Rectal smooth muscle tissue (tissue), 1 donor: ENCODE results near the gene NRN1.

ENCODE experiments used
- H3K27ac ChIP-seq: one replicate; pipeline ENCODE4 v1.7.0; 2013; ENCODE audit warnings: low read depth, low read length, inconsistent platforms
- H3K27me3 ChIP-seq: one replicate; pipeline ENCODE4 v1.7.0; 2013; ENCODE audit warnings: low read length; ENCODE audit not compliant: control insufficient read depth, insufficient read depth
- H3K36me3 ChIP-seq: one replicate; pipeline ENCODE4 v1.7.0; 2013; ENCODE audit warnings: low read length; ENCODE audit not compliant: control insufficient read depth, insufficient read depth
- H3K4me1 ChIP-seq: one replicate; pipeline ENCODE4 v1.7.0; 2013; ENCODE audit warnings: low read length; ENCODE audit not compliant: control insufficient read depth, insufficient read depth
- H3K4me3 ChIP-seq: one replicate; pipeline ENCODE4 v1.7.0; 2013; ENCODE audit warnings: low read length
- H3K9ac ChIP-seq: one replicate; pipeline ENCODE4 v1.7.0; 2013; ENCODE audit warnings: low read length

The NRN1 gene

DNA sequence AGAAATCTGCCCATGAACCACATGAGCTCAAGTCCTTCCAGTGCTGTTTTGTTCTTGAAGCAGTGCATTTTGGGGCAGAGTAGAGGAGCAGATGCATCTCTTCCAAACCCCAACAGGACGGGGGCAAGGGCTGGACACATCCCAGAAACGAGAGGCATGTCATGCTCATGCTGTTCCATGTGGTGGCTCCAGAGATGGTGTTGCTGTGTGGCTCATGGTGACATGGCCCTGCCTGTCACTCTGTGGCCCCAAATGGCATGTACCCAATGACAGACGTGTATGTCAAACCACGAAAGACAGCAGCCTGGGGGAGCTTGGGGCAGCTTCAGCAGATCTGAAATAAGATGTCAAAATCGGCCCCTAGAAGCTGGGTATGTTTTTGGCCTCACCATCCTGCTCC lies 46.3 kb downstream of the NRN1 start:
- Histone ChIP-seq H3K36me3 (no peaks in the 10 kb centered on the region), H3K4me3 (no peak overlapping the region), H3K27me3 (no peaks in the 10 kb centered on the region), H3K4me1 (no peaks in the 10 kb centered on the region), H3K27ac (no peak overlapping the region), H3K9ac (no peak overlapping the region)

DNA sequence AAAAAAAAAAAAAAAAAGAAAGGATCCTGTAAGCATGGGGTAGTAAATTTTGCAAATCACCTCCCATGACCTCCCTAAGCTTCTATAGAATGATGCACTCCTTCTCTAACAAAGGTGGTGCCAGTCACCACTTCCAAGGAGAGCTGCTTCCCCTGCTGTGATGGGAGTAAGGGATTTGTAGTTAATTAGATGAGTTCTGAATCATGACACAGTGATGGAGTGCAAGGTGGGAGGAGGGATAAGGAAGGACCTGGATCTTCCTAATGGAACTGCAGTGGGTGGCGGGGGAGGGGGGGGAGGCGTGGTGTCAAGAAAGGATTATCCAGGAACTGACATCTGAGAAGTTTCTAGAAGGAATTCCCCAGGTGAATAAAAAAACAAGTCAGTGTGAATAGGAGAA lies 47.8 kb downstream of the NRN1 start:
- Histone ChIP-seq H3K27me3 (no peaks in the 10 kb centered on the region), H3K4me3 (no peak overlapping the region), H3K36me3 (no peaks in the 10 kb centered on the region), H3K4me1 (no peaks in the 10 kb centered on the region), H3K27ac (no peak overlapping the region), H3K9ac (no peak overlapping the region)

DNA sequence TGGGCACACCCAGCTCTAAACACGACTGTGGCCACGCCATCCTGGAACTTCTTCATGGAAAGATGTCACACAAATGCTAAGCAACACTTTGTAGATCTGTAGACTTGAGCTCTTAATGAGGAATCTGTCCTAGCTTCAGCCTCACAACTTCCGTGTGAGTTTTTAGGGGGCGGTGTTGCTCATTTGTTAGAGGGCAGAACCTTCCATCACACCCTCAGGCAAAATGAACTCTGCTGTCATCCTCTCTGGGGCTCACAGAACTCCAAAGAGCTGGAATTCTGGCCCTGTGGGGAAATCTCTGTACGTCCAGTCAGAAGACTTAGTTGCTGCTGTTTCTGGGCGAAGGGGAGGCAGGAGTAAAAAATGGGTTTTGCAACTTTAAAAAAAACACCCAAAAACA lies 49.8 kb downstream of the NRN1 start:
- Histone ChIP-seq H3K4me3 (no peak overlapping the region), H3K36me3 (no peaks in the 10 kb centered on the region), H3K9ac (no peak overlapping the region), H3K27ac (no peak overlapping the region), H3K4me1 (no peaks in the 10 kb centered on the region), H3K27me3 (no peaks in the 10 kb centered on the region)

DNA sequence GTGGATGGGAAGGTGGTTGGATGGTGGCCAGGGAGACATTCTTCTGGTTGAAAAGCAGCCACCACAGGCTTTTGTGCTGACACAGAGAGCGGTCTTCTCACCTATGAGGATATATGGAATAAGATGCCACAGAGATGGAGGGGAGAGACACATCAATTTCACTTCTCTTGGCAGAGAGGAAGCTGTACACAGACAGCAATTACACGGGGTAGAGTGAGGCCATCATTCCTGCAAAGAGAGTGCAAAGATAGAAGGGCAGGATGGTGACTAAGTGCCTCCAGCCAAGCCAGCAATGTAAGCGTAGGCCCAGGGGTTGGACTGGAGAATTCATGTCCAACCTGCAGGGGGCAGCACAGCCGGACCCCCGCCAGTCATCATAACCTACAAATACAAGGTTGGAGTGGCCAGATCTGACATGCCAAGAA lies 56.4 kb downstream of the NRN1 start:
- Histone ChIP-seq H3K27ac (no peak overlapping the region), H3K27me3 (no peaks in the 10 kb centered on the region), H3K9ac (no peak overlapping the region), H3K4me1 (no peaks in the 10 kb centered on the region), H3K36me3 (no peaks in the 10 kb centered on the region), H3K4me3 (no peak overlapping the region)
